ENCODE data around the gene CRIM1.

The CRIM1 gene

DNA sequence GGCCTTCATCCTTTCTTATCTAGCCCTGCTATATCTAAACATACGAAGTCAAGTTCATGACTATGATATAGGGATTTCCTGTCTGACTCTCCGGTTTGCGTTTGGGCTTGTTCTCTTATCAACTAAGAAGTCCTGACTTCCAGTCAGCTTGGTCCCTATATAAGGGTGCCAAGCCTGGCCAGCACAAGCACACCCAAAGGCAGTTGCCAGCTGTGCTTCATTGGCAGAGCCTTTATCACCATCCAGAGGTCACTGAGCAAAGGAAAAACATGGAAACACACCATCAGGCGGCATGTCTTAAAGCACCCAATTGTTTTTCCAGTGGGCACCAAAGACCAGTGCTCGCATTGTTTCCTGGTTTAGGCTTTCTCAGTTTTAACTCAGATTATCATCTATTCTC is 169.7 kb downstream of the CRIM1 start:
- no peak for DNase-seq (ENCODE audit: low spot score)

- DNase-seq (ENCODE audit: low spot score) = no peak
Measured at GRCh38 chr2:36526226-36526625, 170.6 kb downstream of the CRIM1 start.

DNA sequence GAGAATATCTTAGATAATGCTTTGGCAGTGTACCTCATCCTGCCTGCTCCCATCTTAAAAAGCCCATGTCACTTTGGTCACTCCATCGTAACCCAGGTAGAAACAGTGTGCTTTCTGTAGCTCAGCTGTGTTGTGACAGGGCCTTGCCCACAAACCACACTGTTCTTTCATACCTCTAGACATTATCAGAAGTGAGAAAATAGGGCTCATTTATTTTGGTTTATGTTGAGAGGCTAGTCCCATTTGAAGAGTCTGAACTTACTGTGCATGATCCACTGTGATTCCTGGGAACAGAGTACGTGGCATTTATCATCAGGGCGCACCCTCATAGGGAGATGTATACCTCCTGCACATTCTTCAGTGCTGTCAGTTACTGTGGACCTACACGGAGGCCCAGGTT is 172.7 kb downstream of the CRIM1 start:
- no peak for DNase-seq (ENCODE audit: low spot score)

- DNase-seq (ENCODE audit: low spot score) = no peak
Measured at GRCh38 chr2:36528766-36529392, 173.3 kb downstream of the CRIM1 start.

DNA sequence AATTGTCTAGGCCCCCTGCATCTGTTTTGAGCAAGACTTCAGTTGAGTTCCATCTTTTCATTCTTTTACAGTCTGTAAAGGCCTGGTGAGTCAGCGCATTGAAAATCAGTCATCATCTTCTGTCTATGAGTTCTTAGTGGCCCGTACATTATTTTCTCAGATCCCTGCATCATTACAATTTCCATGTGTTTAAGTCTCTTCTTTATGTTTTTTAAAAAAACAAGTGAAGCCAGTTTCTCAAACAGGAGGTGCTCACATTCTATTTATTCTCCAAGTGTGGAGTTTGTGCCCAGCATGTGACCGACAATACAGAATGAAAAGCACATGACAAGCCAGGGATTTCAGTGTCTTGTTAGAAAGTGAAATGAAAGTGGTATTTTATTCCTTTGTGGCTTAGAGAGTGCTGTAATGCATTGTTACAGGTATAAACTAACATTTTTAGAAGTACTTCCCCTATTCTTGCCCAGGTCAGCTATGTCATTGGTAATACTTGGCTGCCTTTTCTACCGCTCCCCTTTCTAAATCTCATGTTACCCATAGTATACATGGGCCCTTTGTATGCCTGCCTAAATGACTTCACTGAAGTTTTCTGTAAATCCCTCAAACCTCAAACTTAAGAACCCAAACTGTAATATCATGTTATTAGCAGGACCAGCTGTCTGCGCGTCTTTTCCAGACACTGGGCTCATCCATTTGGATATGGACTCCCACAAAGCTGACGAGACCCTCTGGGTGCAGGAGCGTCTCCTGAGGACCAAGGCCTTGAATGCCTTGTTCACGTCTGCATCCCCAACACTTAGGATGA is 174.8 kb downstream of the CRIM1 start:
- DNase-seq (ENCODE audit: low spot score) = no peak

GRCh38 chr2:36530983-36531354 is 175.4 kb downstream of the CRIM1 start:
- DNase-seq (ENCODE audit: low spot score) = no peak

DNA sequence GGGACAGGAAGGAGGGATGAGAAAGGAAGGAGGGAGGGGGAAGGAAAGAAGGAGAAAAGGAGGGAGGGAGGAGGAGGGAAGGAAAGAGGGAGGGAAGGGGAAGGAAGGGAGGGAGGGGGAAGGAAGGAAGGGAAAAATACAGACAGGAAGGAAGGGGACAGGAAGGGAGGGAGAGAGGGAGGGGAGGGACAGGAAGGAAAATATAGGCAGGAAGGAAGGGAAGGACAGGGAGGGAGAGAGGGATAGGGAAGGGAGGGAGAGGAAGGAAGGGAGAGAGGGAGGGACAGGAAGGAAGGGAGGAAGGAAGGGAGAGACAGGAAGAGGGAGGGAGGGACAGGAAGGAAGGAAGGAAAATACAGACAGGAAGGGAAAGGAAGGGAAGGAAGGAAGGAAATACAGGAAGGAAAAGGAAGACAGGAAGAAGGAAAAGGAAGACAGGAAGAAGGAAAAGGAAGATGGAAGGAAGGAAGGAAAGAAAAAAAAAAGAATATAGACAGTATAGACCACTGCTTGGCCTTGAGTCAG is 178.8 kb downstream of the CRIM1 start:
- no peak for DNase-seq (ENCODE audit: low spot score)

GRCh38 chr2:36535099-36535498 is 179.5 kb downstream of the CRIM1 start:
- no peak for DNase-seq (ENCODE audit: low spot score)

- no peak for DNase-seq (ENCODE audit: low spot score)
Measured at GRCh38 chr2:36536776-36537175, 181.2 kb downstream of the CRIM1 start.

GRCh38 chr2:36538335-36538734 is 182.8 kb downstream of the CRIM1 start:
- DNase-seq (ENCODE audit: low spot score) = peak; percentile 6

DNA sequence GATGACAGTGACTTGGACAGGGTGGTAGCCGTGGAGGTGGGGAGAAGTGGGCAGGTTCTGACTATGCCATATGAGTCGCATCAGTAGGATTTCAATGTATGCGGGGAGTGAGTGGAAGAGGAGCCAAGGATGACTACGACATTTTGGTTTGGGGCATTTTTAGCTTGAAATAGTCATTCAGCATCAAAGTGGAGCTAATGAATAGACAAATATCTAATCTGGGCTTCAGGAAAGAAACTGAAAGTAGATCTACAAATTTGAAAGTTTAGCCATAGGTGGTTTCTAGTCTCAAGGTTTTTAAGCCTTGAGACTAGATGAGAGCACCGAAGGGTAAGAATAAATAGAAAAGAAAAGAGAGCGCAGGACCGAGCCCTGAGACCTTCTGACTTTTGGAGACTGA is 184.1 kb downstream of the CRIM1 start:
- DNase-seq (ENCODE audit: low spot score) = no peak

- DNase-seq (ENCODE audit: low spot score) = no peak
Measured at GRCh38 chr2:36540986-36541754, 185.6 kb downstream of the CRIM1 start.

DNA sequence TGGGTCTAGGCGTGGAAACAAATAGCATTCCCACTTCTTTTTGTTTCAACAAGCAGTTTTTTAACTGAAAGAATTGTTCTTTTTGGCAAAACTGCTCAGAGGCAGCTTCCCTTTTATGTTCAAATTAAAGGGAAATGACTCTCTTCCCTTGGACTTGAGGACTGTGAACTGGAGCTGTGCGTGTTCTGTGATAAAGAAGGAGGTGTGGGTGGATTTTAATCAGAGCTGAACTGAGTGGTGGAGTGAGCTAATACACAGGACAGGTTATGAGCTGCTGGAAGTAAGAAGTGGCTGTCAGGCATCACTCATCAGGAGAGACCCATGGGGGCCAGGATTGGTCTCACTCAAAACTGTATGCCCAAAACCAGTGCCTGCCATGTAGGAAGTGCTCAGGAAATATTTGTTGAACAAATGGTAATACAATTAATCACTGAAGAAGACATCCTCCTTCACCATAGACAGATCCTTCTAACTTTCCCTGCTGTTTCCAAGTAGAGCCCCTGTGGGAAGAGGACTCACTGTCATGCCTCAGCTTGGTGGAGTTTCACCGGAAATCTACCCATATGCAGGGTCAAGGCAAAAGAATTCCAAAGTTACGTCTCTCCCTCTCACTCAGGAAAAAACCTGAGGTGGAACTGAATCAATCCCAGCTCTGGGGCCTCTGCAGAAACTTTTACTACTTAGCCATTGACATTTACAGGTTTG is 186.5 kb downstream of the CRIM1 start:
- DNase-seq (ENCODE audit: low spot score) = no peak

DNA sequence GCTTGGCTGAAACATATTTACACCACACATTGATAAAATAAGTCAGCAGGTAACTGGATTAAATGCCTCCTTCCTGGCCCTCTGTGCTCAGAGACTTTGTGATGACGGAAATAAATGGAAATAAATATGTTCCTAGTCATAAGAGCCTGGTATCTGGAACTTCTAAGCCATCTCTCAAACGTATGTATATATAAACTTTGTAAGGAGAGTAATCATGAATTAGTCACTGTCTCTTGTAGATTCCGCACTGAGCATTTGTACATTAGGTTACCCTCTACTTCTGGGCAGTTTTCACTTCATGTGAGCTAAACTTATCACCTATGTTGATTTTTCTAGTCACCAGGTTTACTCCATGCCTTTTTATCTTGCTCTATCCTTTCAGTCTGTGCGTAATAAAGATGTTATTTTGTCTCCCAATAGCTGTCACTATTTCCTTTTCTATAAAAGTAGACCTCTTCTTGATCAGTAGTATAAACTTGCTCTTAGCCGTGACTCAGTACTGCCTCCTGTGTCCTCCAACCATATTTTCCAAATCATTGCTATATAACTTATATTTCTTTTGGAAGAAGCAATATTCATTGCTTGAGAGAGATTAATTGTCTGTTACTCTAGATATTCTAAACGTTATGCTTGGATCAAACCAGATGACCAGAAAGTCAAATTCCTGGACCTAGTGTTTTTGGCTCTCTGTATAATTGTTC is 189.2 kb downstream of the CRIM1 start:
- no peak for DNase-seq (ENCODE audit: low spot score)

DNA sequence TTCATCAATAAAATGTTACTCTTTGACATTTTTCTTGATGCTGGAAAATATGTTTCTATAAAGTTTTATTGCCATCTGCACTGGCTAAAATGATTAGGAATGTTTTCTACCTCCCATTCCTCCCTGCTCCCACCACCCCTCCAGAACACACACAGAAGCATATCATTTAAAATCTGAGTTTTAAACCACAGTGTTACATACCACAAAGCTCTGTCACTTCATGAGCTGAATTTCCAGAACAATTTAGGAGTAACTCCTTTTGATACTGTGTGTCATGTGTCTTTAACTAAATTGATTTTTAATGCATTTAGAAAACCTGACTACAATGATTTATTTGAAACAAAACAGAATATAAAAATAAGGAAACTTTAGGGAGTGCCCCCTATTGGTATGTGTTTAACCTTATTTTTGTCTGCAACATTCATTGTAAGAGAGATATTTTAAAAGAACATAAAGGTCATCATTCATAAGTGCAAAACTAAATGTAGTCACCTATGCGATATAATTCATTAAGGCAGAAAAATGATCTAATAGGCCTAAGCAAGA is 190.4 kb downstream of the CRIM1 start:
- DNase-seq (ENCODE audit: low spot score) = no peak

GRCh38 chr2:36547906-36548305 is 192.3 kb downstream of the CRIM1 start:
- no peak for DNase-seq (ENCODE audit: low spot score)

- no peak for DNase-seq (ENCODE audit: low spot score)
Measured at GRCh38 chr2:36549165-36549574, 193.6 kb downstream of the CRIM1 start.

DNA sequence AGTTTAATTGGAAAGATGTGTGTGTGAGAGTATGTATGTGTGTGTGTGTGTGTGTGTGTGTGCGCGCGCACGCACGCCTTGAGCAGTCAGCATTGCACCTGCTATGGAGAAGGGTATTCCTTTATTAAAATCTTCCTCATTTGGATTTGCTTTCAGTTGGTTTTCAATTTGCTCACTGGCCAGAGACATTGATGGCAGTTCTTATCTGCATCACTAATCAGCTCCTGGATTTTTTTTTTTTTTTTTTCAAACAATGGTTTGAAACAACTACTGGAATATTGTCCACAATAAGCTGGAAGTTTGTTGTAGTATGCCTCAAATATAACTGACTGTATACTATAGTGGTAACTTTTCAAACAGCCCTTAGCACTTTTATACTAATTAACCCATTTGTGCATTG is 194.4 kb downstream of the CRIM1 start:
- no peak for DNase-seq (ENCODE audit: low spot score)

DNA sequence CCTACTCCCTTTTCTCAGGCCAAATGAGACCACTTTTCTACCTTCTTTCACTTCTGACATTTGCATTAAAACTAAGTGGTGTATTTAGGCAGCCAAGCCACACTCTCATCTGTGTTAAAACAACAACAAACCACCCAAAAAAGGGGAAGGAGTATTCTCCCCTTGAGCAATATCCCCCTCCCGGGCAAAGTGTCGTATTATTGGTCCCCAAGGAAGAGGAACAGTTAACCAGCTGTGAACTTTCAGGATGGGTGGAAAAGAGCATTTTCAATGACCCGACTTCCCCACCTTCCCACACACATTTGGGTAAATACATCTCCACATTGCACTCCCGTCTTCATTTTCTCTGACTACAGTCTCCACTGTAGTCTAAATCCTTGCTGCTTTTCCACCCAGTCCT is 198.1 kb downstream of the CRIM1 start:
- DNase-seq (ENCODE audit: low spot score) = no peak

- DNase-seq (ENCODE audit: low spot score) = no peak
Measured at GRCh38 chr2:36554531-36554930, 199.0 kb downstream of the CRIM1 start.

DNA sequence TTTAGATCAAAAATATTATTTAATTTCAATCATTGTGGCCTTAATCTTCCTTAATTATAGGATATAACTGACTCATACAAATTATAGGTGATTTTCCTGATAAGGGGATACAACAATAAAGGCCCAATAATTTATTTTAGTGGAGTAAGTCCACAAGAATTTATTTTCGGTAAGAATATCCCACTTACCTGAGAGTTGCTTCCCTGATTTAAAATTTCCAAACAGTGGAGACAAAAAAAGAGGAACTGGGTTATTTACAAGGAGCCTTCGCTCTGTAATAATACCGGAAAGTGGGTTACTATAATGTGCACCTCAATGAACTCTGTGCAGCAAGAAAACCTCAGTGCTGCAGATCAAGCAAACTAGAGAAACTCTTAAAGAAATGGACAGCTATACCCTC is 200.2 kb downstream of the CRIM1 start:
- no peak for DNase-seq (ENCODE audit: low spot score)
